WTC11 (cell line): ENCODE data around the gene LRRC10B. TPM values are rescaled to one million over a fixed set of nuclear protein-coding genes. Genes with fewer than 3 reads are reported as not detected.
A peak's percentile ranks its signal among the peaks of the same experiment; 100 is the strongest.

Experiments
- ATAC-seq: fragments of 200-7000 bp; cut with Tn5 transposase; 2 replicates; pipeline ENCODE4 v1.10.0; 2021; ENCODE audit warnings: mild to moderate bottlenecking, moderate library complexity
- CTCF ChIA-PET: fragments of 300-600 bp; sonication (Branson Sonifier 250); formaldehyde crosslinking; loops from one replicate; lab custom pipeline; 2021; ENCODE audit warnings: antibody characterized with exemption; lab: Charles Lee
- POLR2A ChIA-PET: fragments of 350-600 bp; sonication (Branson Sonifier 250); formaldehyde crosslinking; loops from one replicate; lab custom pipeline; 2021; ENCODE audit warnings: antibody characterized with exemption; lab: Charles Lee
- DNase-seq: peaks from one replicate; pipeline ENCODE4 v3.0.0; 2021; ENCODE audit warnings: low spot score
- H3K27ac Mint-ChIP-seq: 2 replicates; pipeline ENCODE4 v1.8.0; 2021; ENCODE audit warnings: mixed read lengths
- H3K27me3 Mint-ChIP-seq: 2 replicates; pipeline ENCODE4 v1.8.0; 2021; ENCODE audit warnings: low read depth, mild to moderate bottlenecking, moderate library complexity, mixed read lengths
- H3K36me3 Mint-ChIP-seq: 2 replicates; pipeline ENCODE4 v1.8.0; 2021; ENCODE audit warnings: mixed read lengths
- H3K4me1 Mint-ChIP-seq: 2 replicates; pipeline ENCODE4 v1.8.0; 2022; ENCODE audit warnings: mixed read lengths
- H3K4me3 Mint-ChIP-seq: 2 replicates; pipeline ENCODE4 v1.8.0; 2021; ENCODE audit warnings: mild to moderate bottlenecking, moderate library complexity, mixed read lengths
- H3K9me3 Mint-ChIP-seq: 2 replicates; pipeline ENCODE4 v1.8.0; 2021; ENCODE audit warnings: mixed read lengths
- AFF4 ChIP-seq: sonication (generic); formaldehyde crosslinking; IDR thresholded peaks from 2 replicates; pipeline ENCODE4 v1.8.1; 2023; ENCODE audit warnings: mild to moderate bottlenecking, missing genetic modification reagents, borderline replicate concordance
- CBFB ChIP-seq: sonication (generic); formaldehyde crosslinking; IDR thresholded peaks from 2 replicates; pipeline ENCODE4 v1.8.1; 2022; ENCODE audit warnings: mild to moderate bottlenecking, low read depth, missing genetic modification reagents
- CDX4 ChIP-seq: fragments of 250-450 bp; sonication (Bioruptor Pico); IDR thresholded peaks from 2 replicates; pipeline ENCODE4 v1.9.0; 2021; ENCODE audit warnings: moderate library complexity, mild to moderate bottlenecking, inconsistent platforms, borderline replicate concordance
- CREB1 ChIP-seq: sonication (generic); formaldehyde crosslinking; IDR thresholded peaks from 2 replicates; pipeline ENCODE4 v1.8.0; 2023; ENCODE audit warnings: mild to moderate bottlenecking, missing genetic modification reagents
- CREM ChIP-seq: sonication (generic); formaldehyde crosslinking; IDR thresholded peaks from 2 replicates; pipeline ENCODE4 v1.8.1; 2022; ENCODE audit warnings: mild to moderate bottlenecking, missing genetic modification reagents, moderate library complexity
- CTCF ChIP-seq: fragments of 200-600 bp; IDR thresholded peaks from 2 replicates; pipeline ENCODE4 v1.8.0; 2022; ENCODE audit warnings: antibody characterized with exemption
- FOXP1 ChIP-seq: sonication (generic); formaldehyde crosslinking; IDR thresholded peaks from 2 replicates; pipeline ENCODE4 v1.8.0; 2022; ENCODE audit warnings: missing genetic modification reagents, mild to moderate bottlenecking, moderate library complexity, borderline replicate concordance
- GABPB1 ChIP-seq: sonication (generic); formaldehyde crosslinking; IDR thresholded peaks from 2 replicates; pipeline ENCODE4 v1.8.1; 2023; ENCODE audit warnings: mild to moderate bottlenecking, missing genetic modification reagents
- MXD4 ChIP-seq: fragments of 250-450 bp; sonication (Bioruptor Pico); IDR thresholded peaks from 2 replicates; pipeline ENCODE4 v1.8.0; 2021; ENCODE audit warnings: mild to moderate bottlenecking, moderate library complexity, borderline replicate concordance
- NFATC4 ChIP-seq: fragments of 250-450 bp; sonication (Bioruptor Pico); IDR thresholded peaks from 2 replicates; pipeline ENCODE4 v1.9.0; 2021; ENCODE audit warnings: mild to moderate bottlenecking
- NR3C1 ChIP-seq: sonication (generic); formaldehyde crosslinking; conservative IDR thresholded peaks from 2 replicates; pipeline ENCODE4 v1.8.1; 2023; ENCODE audit warnings: low read depth, mild to moderate bottlenecking, missing genetic modification reagents
- RORB ChIP-seq: fragments of 250-450 bp; sonication (Bioruptor Pico); IDR thresholded peaks from 2 replicates; pipeline ENCODE4 v1.9.0; 2021; ENCODE audit warnings: mild to moderate bottlenecking
- SP1 ChIP-seq: sonication (generic); formaldehyde crosslinking; conservative IDR thresholded peaks from 2 replicates; pipeline ENCODE4 v1.8.1; 2022; ENCODE audit warnings: missing genetic modification reagents
- TEAD1 ChIP-seq: sonication (generic); formaldehyde crosslinking; IDR thresholded peaks from 2 replicates; pipeline ENCODE4 v1.8.0; 2022; ENCODE audit warnings: mild to moderate bottlenecking, missing genetic modification reagents
- ZMAT4 ChIP-seq: fragments of 250-450 bp; sonication (Bioruptor Pico); IDR thresholded peaks from 2 replicates; pipeline ENCODE4 v1.9.0; 2021; ENCODE audit warnings: mild to moderate bottlenecking
- ZNF425 ChIP-seq: fragments of 250-450 bp; sonication (Bioruptor Pico); conservative IDR thresholded peaks from 2 replicates; pipeline ENCODE4 v1.9.0; 2021; ENCODE audit warnings: mild to moderate bottlenecking
- ZNF671 ChIP-seq: fragments of 250-450 bp; sonication (Bioruptor Pico); IDR thresholded peaks from 2 replicates; pipeline ENCODE4 v1.8.0; 2021; ENCODE audit warnings: mild to moderate bottlenecking
- ZSCAN18 ChIP-seq: fragments of 250-450 bp; sonication (Bioruptor Pico); IDR thresholded peaks from 2 replicates; pipeline ENCODE4 v2.1.2; 2022; ENCODE audit warnings: mild to moderate bottlenecking, moderate library complexity
- total RNA-seq: library from RNA; stranded (reverse); gene quantifications from 3 replicates; pipeline ENCODE4 v1.2.3, GENCODE V29; 2021

The LRRC10B gene
- total RNA-seq, 1 experiment from 2014 or later: 1.5 TPM

GRCh38 chr11:61552108-61552635, 43.6 kb downstream of the LRRC10B start:
- TF ChIP-seq GABPB1 (CRISPR knock-in tag): no peak
- TF ChIP-seq FOXP1 (CRISPR knock-in tag): no peak
- no peak for TF ChIP-seq MXD4 (CRISPR knock-in tag)
- TF ChIP-seq CDX4 (CRISPR knock-in tag): no peak
- TF ChIP-seq CBFB (CRISPR knock-in tag): no peak
- ChIA-PET CTCF (interaction anchor here (0.7 to 7.8 kb wide), 7 partner anchors 9 to 74 kb away, joined by 3 to 47 read pairs (median 4); partner anchors contain the start of gene LRRC10B), POLR2A (no interaction called here)
- ATAC-seq (no peak), DNase-seq (no peak)
- peaks cover 27% of the 10 kb centered on the region for H3K27me3 Mint-ChIP-seq
- H3K36me3 Mint-ChIP-seq: no peaks in the 10 kb centered on the region
- no peak overlapping the region for H3K4me3 Mint-ChIP-seq
- H3K27ac Mint-ChIP-seq: no peak overlapping the region
- H3K4me1 Mint-ChIP-seq: peaks cover 38% of the 10 kb centered on the region
- no peaks in the 10 kb centered on the region for H3K9me3 Mint-ChIP-seq

- POLR2A ChIA-PET: no interaction called here
- ATAC-seq (no peak), DNase-seq (no peak)
- no peak overlapping the region for H3K4me3 Mint-ChIP-seq
- no peak overlapping the region for H3K27ac Mint-ChIP-seq
- H3K36me3 Mint-ChIP-seq: no peaks in the 10 kb centered on the region
- peaks cover 30% of the 10 kb centered on the region for H3K27me3 Mint-ChIP-seq
- peaks cover 39% of the 10 kb centered on the region for H3K4me1 Mint-ChIP-seq
- TF ChIP-seq AFF4 (CRISPR knock-in tag): no peak
- no peak for TF ChIP-seq CTCF
- no peaks in the 10 kb centered on the region for H3K9me3 Mint-ChIP-seq
- CTCF ChIA-PET: interaction anchor here (0.8 to 7.8 kb wide), 7 partner anchors 8 to 118 kb away, joined by 4 to 47 read pairs (median 12); no protein-coding TSS in a partner anchor
Observed at GRCh38 chr11:61553373-61554171, 45.0 kb downstream of the LRRC10B start.

- peaks cover 30% of the 10 kb centered on the region for H3K27me3 Mint-ChIP-seq
- TF ChIP-seq NR3C1 (CRISPR knock-in tag) (no peak), ZNF425 (CRISPR knock-in tag) (no peak), RORB (no peak), ZSCAN18 (CRISPR knock-in tag) (no peak), CREB1 (CRISPR knock-in tag) (no peak), SP1 (CRISPR knock-in tag) (no peak), ZNF671 (CRISPR knock-in tag) (no peak), ZMAT4 (CRISPR knock-in tag) (no peak), CREM (CRISPR knock-in tag) (no peak), NFATC4 (CRISPR knock-in tag) (no peak), TEAD1 (CRISPR knock-in tag) (no peak)
Observed at GRCh38 chr11:61554172-61554988, 45.8 kb downstream of the LRRC10B start.

More at GRCh38 chr11:61554172-61554988, 45.8 kb downstream of the LRRC10B start:
- POLR2A ChIA-PET: no interaction called here
- Mint-ChIP-seq H3K36me3 (no peaks in the 10 kb centered on the region), H3K9me3 (no peaks in the 10 kb centered on the region), H3K27ac (no peak overlapping the region), H3K4me3 (peak overlapping the region; percentile 41), H3K4me1 (peaks cover 39% of the 10 kb centered on the region)
- ATAC-seq (no peak), DNase-seq (no peak)
- CTCF ChIA-PET: interaction anchor here (0.6 to 7.8 kb wide), 20 partner anchors 9 to 1004 kb away, joined by 3 to 58 read pairs (median 4); no protein-coding TSS in a partner anchor
